Panc1 (cell line): Measurements from ENCODE around the gene IDUA.

Experiments
- CTCF ChIP-seq: fragments of 450-650 bp; IDR thresholded peaks from 2 replicates; pipeline ENCODE4 v1.5.1; 2017; ENCODE audit warnings: mild to moderate bottlenecking
- TF ChIP-seq, protein P1 (sequence below), 2 experiments: IDR thresholded peaks; 2 replicates each; pipeline ENCODE4 v1.6.1; 2011 to 2012; ENCODE audit warnings: low read depth in 2 of 2, control low read depth in 1 of 2, low read length in 1 of 2, mild to moderate bottlenecking in 1 of 2, moderate library complexity in 1 of 2; ENCODE audit not compliant: insufficient read depth in 1 of 2

- TF ChIP-seq, protein P1, sequence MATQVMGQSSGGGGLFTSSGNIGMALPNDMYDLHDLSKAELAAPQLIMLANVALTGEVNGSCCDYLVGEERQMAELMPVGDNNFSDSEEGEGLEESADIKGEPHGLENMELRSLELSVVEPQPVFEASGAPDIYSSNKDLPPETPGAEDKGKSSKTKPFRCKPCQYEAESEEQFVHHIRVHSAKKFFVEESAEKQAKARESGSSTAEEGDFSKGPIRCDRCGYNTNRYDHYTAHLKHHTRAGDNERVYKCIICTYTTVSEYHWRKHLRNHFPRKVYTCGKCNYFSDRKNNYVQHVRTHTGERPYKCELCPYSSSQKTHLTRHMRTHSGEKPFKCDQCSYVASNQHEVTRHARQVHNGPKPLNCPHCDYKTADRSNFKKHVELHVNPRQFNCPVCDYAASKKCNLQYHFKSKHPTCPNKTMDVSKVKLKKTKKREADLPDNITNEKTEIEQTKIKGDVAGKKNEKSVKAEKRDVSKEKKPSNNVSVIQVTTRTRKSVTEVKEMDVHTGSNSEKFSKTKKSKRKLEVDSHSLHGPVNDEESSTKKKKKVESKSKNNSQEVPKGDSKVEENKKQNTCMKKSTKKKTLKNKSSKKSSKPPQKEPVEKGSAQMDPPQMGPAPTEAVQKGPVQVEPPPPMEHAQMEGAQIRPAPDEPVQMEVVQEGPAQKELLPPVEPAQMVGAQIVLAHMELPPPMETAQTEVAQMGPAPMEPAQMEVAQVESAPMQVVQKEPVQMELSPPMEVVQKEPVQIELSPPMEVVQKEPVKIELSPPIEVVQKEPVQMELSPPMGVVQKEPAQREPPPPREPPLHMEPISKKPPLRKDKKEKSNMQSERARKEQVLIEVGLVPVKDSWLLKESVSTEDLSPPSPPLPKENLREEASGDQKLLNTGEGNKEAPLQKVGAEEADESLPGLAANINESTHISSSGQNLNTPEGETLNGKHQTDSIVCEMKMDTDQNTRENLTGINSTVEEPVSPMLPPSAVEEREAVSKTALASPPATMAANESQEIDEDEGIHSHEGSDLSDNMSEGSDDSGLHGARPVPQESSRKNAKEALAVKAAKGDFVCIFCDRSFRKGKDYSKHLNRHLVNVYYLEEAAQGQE (IDR thresholded peaks at IDR 0.05; ENCODE audit: insufficient read depth in 1 of 2, low read depth in 2 of 2, low read length in 1 of 2) = no peak
- no peak for TF ChIP-seq CTCF
Observed at GRCh38 chr4:960636-961350, 26.1 kb upstream of the IDUA start.
